Right ventricle myocardium inferior (tissue), 1 donor: ENCODE data around the gene RFX2. TPM values are rescaled to one million over a fixed set of nuclear protein-coding genes. Genes with fewer than 3 reads are reported as not detected.
A peak's percentile ranks its signal among the peaks of the same experiment; 100 is the strongest.

Source experiments
- ATAC-seq: fragments of 200-7000 bp; cut with Tn5 transposase; one replicate; pipeline ENCODE4 v1.9.1; 2020; ENCODE audit warnings: mild to moderate bottlenecking, moderate library complexity
- DNase-seq: peaks from one replicate; pipeline ENCODE4 v3.0.0; 2021; ENCODE audit errors: missing footprints
- intact Hi-C: fragments of 100-400 bp; cut with DNase I; formaldehyde crosslinking; loops from one replicate; pipeline ENCODE4 v1.11.0; 2022
- long read RNA-seq: library from polyadenylated mRNA; unstranded; transcript quantifications from one replicate; pipeline ENCODE4 v2.0.0, GENCODE V29; 2021
- total RNA-seq: library from RNA; stranded (reverse); fragmentation: NEBNext Ultra II Directional; extraction: Animal tissue kit (Norgen Biotek cat#: 25700); gene quantifications from one replicate; pipeline ENCODE4 v1.2.1, GENCODE V29; 2021
- donor health status: DM: no; HTN: yes; CAD: no; lungs with severe emphysema.

RFX2 gene
- 5.4 TPM for total RNA-seq
- long read RNA-seq, partial matches to known transcripts, result 6 of 9 reads
- long read RNA-seq, other reads (novel, unspliced or antisense), result 3 of 9 reads

DNA sequence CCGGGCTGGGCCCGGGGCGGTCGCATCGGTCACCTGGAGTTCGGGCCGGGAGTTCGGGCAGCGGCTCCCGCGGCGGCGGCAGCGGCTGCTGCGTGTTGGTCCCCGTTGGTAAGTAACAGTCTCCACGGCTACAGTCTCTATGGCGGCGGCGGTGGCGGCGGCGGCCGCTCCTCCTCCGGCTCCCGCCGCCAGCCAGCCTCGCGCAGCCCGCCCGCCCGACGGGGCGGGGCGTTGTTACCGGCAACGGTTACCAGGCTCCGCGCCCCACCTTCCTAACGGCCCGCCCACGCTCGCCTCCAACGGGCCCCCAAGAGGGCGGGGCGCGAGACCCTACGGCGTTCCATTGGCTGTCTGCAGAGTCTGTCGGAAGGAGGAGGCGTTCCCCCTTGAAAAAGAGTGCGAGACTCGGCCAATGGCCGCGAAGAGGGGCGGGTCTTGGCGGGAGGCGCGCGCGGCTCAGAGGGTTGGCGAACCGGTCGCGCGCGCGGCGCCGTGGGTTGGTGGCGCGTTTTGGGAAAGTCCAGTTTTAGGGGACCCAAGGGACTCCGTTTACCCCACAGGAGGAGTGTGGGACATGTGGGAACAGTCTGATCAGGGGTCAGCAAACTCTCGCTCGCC is at the start of gene RFX2:
RFX2 (minus strand) TSS at position 141 of the 618 bp plus-strand sequence. CDS start 63,004 bp downstream, outside the sequence.
- DNase-seq (peak; percentile 99), ATAC-seq (peak; percentile 99)
- intact Hi-C loops, result loop anchor here (1.0 to 2.0 kb wide), 2 partner anchors 44 to 53 kb away; no protein-coding TSS in a partner anchor

DNA sequence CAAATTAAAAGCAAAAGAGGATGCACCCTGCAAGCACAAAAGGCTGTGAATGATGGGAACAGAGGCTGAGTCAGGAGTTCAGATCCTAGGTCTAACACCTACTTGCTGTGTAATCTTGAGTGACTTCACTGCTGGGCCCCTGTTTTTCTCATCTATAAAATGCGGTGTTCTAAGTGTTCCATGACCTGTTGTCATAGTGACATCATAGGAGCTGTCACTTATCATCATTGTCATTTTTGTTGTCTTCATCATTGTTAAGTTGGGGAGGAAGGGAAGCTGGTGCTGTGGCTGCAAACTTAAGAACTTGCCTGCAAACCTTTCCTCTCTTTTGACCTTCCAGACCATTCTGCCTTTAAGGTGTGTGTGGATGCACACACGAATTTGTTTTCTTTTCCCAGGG is 45.7 kb upstream of the RFX2 start:
- no peak for DNase-seq
- intact Hi-C loops, result no loop called here
- no peak for ATAC-seq

DNA sequence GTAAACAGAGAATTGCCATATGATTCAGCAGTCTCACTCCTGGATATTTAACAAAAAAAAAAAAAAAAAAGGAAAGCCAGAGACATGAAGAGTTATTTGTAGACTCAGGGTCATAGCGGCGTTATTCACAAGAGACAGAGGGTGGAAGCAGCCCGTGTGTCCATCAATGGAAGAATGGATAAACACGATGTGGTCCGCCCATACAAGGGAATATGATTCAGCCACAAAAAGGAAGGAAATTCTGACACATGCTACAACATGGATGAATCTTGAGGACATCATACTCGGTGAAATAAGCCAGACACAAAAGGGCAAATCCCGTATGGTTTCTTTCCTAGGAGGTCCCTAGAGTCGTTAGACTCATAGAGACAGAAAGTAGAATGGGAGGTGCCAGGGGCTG is 40.0 kb upstream of the RFX2 start:
- intact Hi-C loops, result no loop called here
- no peak for ATAC-seq
- DNase-seq, result no peak

DNA sequence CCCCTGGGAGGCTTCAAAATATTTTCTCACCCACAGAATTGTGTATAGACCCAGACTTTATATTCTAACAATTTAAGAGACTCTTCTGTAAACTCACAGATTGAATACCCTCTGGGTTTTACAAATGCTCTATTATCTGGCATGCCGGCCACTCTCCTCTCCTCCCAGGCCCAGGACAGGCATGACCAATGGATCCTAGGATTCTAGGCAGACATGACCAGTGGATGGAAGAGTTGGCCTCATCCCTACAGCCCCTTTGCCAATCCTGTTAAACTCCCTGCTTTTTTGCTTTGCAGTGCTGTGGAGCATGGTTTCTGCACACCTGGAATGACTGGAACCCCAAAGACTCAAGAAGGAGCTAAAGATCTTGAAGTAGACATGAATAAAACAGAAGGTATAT is 30.9 kb upstream of the RFX2 start:
- DNase-seq, result no peak
- intact Hi-C loops, result no loop called here
- ATAC-seq, result no peak

DNA sequence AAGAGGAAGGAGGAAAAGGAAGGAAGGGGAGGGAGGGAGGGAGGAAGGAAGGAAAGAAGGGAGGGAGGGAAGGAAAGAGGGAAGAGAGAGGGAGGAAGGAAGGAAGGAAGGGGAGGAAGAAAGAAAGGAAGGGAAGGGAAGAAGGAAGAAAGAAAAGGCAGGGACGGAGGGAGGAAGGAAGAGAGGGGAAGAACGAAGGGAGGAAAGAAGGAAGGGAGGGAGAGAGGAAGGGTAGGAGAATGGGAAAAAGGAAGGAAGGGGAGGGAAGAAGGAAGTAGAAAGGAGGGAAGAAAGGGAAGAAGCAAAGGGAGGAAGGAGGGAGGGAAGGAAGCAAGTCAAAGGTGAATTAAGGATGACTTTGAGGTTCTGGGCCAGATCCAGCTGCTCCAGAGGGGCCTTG is 28.2 kb upstream of the RFX2 start:
- ATAC-seq (no peak), DNase-seq (no peak)
- intact Hi-C loops, result no loop called here

- intact Hi-C loops, result no loop called here
- ATAC-seq (no peak), DNase-seq (no peak)
Measured at GRCh38 chr19:6138066-6138465, 27.8 kb upstream of the RFX2 start.

- no peak for ATAC-seq
Measured at GRCh38 chr19:6133231-6133630, 22.9 kb upstream of the RFX2 start.

GRCh38 chr19:6132482-6132881 is 22.2 kb upstream of the RFX2 start:
- intact Hi-C loops, result no loop called here
- no peak for DNase-seq
- no peak for ATAC-seq

More at GRCh38 chr19:6133231-6133630, 22.9 kb upstream of the RFX2 start:
- DNase-seq, result no peak
- intact Hi-C loops, result no loop called here

DNA sequence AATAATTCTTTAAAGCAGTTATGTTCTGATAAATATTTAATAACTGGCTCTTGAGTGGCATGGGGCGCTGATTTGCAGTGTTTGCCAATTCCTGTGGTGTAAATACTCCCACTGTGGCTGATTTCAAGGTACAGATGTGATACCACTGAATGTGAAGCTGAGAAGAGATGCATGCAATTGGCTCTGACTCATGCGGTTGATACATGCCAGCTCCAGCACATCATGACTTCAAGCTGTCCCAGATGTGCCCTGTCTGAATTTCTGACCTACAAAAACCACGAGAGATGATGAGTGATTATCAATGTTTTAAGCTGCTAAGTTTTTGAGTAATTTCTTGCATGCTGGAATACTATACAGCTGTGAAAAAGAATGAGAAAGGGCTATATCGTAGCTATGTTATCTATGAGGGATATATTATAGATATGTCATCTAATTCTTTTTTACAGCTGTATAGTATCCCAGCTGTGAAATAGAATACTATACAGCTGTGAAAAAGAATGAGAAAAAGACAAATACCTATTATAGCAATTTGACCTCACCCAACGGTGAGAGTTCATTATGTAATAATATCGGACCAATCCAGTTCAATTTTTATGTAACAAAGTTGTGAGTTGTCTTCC is 17.5 kb upstream of the RFX2 start:
- intact Hi-C loops, result loop anchor here (5.0 kb wide), 1 partner anchor 141 kb away; no protein-coding TSS in a partner anchor

GRCh38 chr19:6126335-6126974 is 16.2 kb upstream of the RFX2 start:
- intact Hi-C loops, result loop anchor here (5.0 kb wide), 1 partner anchor 139 kb away; no protein-coding TSS in a partner anchor
- peak; percentile 46 for ATAC-seq
- DNase-seq, result no peak

More for the DNA sequence above, 17.5 kb upstream of the RFX2 start:
- no peak for DNase-seq
- ATAC-seq, result no peak

DNA sequence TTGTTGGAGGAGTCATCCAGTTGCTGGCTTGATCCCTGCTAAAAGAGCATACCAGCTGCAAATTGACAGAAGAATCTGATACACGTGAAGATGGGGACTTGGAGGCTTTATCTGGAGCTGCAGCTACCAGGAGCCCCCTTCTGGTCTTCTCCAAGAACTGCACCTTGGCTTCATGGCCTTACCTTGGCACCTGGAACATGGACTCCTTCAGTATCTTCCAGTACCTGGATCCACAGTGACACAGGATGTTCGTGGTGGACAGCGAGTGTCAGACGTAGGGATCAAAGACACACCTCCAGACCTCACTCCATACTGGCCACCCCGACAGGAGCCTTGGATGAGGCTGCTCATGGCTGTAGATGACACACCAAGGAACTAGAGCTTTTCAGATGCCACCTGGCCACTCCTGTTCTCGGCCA is 15.3 kb upstream of the RFX2 start:
- ATAC-seq (peak; percentile 80), DNase-seq (no peak)
- intact Hi-C loops, result loop anchor here (1.0 to 5.0 kb wide), 2 partner anchors 77 to 138 kb away; no protein-coding TSS in a partner anchor

DNA sequence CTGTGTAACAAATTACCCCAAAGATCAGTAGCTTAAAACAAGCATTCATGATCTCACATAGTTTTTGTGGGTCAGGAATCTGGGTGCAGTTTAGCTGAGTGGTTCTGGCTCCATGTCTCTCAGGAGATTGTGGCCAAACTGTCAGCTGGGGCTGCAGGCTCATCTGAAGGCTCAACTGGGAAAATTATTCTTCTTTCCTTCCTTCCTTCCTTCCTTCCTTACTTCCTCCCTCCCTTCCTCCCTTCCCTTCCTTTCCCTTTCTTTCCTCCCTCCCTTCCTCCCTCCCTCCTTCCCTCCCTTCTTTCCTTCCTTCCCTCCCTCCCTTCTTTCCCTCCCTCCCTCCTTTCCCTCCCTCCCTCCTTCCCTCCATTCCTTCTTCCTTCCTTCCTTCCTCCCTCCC is 8.7 kb upstream of the RFX2 start:
- no peak for DNase-seq
- ATAC-seq, result no peak
- intact Hi-C loops, result no loop called here

DNA sequence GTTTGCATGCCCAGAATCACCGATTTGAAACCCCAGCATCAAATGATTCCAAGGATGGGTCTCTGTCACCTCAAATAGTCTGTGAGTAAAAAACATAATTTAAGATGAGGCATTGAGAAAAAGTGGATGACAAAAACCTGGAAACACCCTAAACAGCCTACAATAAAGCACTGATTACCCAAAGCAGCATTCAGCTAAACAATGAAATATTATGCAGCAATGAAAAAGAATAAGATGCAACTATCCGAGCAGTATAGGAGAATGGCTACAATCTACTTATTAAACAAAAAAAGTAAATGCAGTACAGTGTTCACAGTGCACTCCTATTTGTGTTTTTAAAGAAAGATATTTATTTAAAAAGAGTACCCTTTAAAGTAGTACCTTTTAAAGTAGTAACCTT is 7.7 kb upstream of the RFX2 start:
- ATAC-seq (no peak), DNase-seq (no peak)
- intact Hi-C loops, result no loop called here

DNA sequence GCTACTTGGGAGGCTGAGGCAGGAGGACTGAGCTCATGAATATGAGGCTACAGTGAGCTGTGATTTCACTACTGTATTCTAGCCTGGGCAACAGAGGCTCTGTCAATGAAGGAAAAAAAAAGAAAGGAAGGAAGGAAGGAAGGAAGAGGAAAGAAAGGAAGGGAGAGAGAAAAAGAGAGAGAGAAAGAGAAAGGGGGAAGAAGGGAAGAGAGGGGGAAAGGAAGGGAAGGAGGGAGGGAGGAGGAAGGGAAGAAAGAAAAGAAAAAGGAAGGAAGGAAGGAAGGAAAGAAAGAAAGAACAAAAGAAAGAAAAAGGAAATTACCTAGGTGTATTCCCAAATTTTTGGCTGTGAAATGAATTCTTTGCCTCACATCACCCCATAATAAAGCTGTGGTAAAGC is 7.2 kb upstream of the RFX2 start:
- DNase-seq (no peak), ATAC-seq (no peak)
- intact Hi-C loops, result no loop called here

DNA sequence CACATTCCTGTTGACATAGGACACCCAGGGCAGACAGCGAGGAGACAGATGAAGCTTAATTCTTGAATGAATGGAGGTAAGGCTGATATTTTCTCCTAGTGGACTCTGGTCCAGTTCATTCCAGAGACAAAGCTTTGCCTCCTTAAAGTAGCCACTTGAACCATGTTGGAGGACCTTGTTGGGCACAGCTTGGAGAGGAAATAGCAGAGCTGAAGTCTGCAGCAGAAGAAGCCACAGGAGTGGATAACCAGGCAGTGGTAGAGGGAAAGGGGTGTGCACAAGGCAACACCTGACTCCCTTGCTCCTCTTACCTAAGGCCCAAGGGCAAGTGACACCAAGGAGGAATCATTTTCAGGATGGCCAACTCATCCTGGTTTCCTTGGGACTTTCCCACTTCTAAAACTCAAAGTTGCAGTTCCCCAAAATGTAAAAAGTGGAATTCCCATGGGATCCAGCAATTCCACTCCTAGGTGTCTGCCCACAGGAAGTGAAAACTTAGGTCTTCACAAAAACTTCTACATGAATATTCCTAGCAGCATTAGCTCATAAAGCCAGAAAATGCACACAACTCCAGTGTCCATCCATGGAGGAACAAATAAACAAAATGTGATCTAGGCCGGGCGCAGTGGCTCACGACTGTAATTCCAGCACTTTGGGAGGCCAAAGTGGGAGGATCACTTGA is 6.6 kb upstream of the RFX2 start:
- intact Hi-C loops, result no loop called here
- DNase-seq, result no peak
- no peak for ATAC-seq

DNA sequence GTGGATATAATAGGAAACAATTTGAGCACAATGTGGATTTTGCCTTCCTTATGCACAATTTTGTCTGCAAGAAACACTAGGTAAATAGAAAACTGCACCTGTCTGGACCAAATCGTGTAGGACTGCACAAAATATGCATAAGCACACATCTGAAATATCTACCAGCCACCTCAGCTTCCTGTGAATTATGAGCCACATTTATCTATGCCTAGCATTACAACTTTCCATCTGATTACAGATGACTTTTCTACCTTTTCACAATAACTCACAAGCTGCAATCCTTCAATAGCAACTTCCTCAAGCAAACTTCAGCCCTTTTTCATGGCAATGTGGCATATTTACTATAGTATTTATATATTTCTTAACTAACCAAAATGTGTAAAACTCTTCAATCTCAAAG is 5.7 kb upstream of the RFX2 start:
- intact Hi-C loops, result no loop called here
- ATAC-seq (no peak), DNase-seq (no peak)

- intact Hi-C loops, result no loop called here
- no peak for DNase-seq
- ATAC-seq, result no peak
Measured at GRCh38 chr19:6113616-6114188, 3.4 kb upstream of the RFX2 start.

DNA sequence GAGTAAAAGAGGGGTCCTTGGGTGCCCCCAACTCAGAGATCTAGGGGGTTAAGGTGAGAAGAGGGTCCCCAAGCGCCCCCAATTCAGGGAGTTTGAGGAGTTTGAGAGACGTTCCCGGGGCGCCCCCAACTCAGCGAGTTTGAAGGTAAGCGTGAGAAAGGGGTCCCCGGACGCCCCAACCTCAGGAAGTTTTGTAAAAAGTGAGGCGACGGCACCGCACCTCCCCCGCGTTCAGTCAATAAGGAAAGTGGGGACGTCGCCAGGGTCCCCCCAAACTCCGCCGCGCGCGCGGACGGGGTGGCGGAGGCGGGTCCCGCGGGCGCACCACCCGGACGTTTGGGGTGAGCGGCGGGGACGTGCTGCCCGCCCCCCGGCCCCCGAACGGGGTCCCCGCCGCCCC is 353 bp downstream of the RFX2 start:
- peak; percentile 74 for DNase-seq
- no peak for ATAC-seq

More for the DNA sequence above, 353 bp downstream of the RFX2 start:
- intact Hi-C loops, result loop anchor here (1.0 to 2.0 kb wide), 2 partner anchors 43 to 53 kb away; no protein-coding TSS in a partner anchor
